DOHH2 (cell line): Measurements from ENCODE around the gene ZFPL1.

Source experiments
- H3F3A ChIP-seq: fragments of 200-600 bp; sonication (generic), shearing (Covaris generic); 2 replicates; pipeline ENCODE4 v1.6.0; 2016; ENCODE audit warnings: antibody characterized with exemption, mild to moderate bottlenecking; ENCODE audit not compliant: control insufficient read depth, insufficient read depth
- H3K27ac ChIP-seq: fragments of 200-600 bp; sonication (generic); 2 replicates; pipeline ENCODE4 v1.5.1; 2014; ENCODE audit warnings: low read depth, mild to moderate bottlenecking, low read length, moderate library complexity
- H3K27me3 ChIP-seq: fragments of 200-600 bp; sonication (generic); 2 replicates; pipeline ENCODE4 v1.6.1; 2014; ENCODE audit warnings: mild to moderate bottlenecking, low read length, mixed read lengths; ENCODE audit not compliant: control insufficient read depth
- H3K36me3 ChIP-seq: fragments of 200-600 bp; sonication (generic); 2 replicates; pipeline ENCODE4 v1.6.1; 2014; ENCODE audit warnings: mild to moderate bottlenecking, low read length, moderate library complexity, mixed read lengths; ENCODE audit not compliant: control insufficient read depth
- H3K4me1 ChIP-seq: fragments of 200-600 bp; sonication (generic); 2 replicates; pipeline ENCODE4 v1.6.1; 2014; ENCODE audit warnings: mild to moderate bottlenecking, low read length, mixed read lengths; ENCODE audit not compliant: control insufficient read depth
- H3K4me2 ChIP-seq: fragments of 200-600 bp; sonication (generic); 2 replicates; pipeline ENCODE4 v1.6.0; 2014; ENCODE audit warnings: mild to moderate bottlenecking, low read length, moderate library complexity
- H3K4me3 ChIP-seq: fragments of 200-600 bp; sonication (generic); 2 replicates; pipeline ENCODE4 v1.5.1; 2014; ENCODE audit warnings: mild to moderate bottlenecking, low read length, mixed read lengths
- H3K79me2 ChIP-seq: fragments of 200-600 bp; sonication (generic); 2 replicates; pipeline ENCODE4 v1.6.1; 2014; ENCODE audit warnings: mild to moderate bottlenecking, low read length, mixed read lengths; ENCODE audit not compliant: control insufficient read depth
- H3K9me2 ChIP-seq: fragments of 200-600 bp; sonication (generic); replicated peaks from 2 replicates; pipeline ENCODE4 v1.6.1; 2014; ENCODE audit warnings: mild to moderate bottlenecking, low read length, mixed read lengths; ENCODE audit not compliant: control insufficient read depth
- H3K9me3 ChIP-seq: fragments of 200-600 bp; sonication (generic); 2 replicates; pipeline ENCODE4 v1.6.1; 2014; ENCODE audit warnings: antibody characterized with exemption, low read length, mixed read lengths; ENCODE audit not compliant: control insufficient read depth, insufficient read depth
- H4K20me1 ChIP-seq: fragments of 200-600 bp; sonication (generic); 2 replicates; pipeline ENCODE4 v1.6.0; 2014; ENCODE audit warnings: low read depth, mild to moderate bottlenecking, antibody characterized with exemption, low read length, moderate library complexity; ENCODE audit not compliant: control insufficient read depth, insufficient read depth
- EZH2phosphoT487 ChIP-seq: fragments of 200-600 bp; sonication (generic); IDR thresholded peaks from 2 replicates; pipeline ENCODE4 v1.6.1; 2017; ENCODE audit warnings: borderline replicate concordance, mild to moderate bottlenecking, antibody characterized with exemption, low read length, moderate library complexity, mixed read lengths
- TF ChIP-seq, protein P1 (sequence below): fragments of 200-600 bp; sonication (generic); IDR thresholded peaks from one replicate; pipeline ENCODE4 v1.5.1; 2014; ENCODE audit warnings: antibody characterized with exemption, mild to moderate bottlenecking, low read depth, low read length; ENCODE audit not compliant: poor library complexity, severe bottlenecking

The ZFPL1 gene

GRCh38 chr11:65102142-65103095 lies 18.4 kb downstream of the ZFPL1 start:
- no peak overlapping the region for H3K4me3 ChIP-seq
- no peaks in the 10 kb centered on the region for H3K27me3 ChIP-seq
- no peak overlapping the region for H3K27ac ChIP-seq
- no peaks in the 10 kb centered on the region for H3K9me3 ChIP-seq
- H3K9me2 ChIP-seq, result no peaks in the 10 kb centered on the region
- no peak overlapping the region for H3K4me2 ChIP-seq
- TF ChIP-seq, protein P1, sequence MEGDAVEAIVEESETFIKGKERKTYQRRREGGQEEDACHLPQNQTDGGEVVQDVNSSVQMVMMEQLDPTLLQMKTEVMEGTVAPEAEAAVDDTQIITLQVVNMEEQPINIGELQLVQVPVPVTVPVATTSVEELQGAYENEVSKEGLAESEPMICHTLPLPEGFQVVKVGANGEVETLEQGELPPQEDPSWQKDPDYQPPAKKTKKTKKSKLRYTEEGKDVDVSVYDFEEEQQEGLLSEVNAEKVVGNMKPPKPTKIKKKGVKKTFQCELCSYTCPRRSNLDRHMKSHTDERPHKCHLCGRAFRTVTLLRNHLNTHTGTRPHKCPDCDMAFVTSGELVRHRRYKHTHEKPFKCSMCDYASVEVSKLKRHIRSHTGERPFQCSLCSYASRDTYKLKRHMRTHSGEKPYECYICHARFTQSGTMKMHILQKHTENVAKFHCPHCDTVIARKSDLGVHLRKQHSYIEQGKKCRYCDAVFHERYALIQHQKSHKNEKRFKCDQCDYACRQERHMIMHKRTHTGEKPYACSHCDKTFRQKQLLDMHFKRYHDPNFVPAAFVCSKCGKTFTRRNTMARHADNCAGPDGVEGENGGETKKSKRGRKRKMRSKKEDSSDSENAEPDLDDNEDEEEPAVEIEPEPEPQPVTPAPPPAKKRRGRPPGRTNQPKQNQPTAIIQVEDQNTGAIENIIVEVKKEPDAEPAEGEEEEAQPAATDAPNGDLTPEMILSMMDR, result no peak
- no peak for TF ChIP-seq EZH2phosphoT487
- H3F3A ChIP-seq, result no peaks in the 10 kb centered on the region
- H3K36me3 ChIP-seq, result peaks cover 31% of the 10 kb centered on the region
- H3K4me1 ChIP-seq, result no peaks in the 10 kb centered on the region; the same call in 1 of the 2 replicates
- peaks cover 41% of the 10 kb centered on the region for H3K79me2 ChIP-seq
- no peaks in the 10 kb centered on the region for H4K20me1 ChIP-seq

- Histone ChIP-seq H3K36me3 (peaks cover 28% of the 10 kb centered on the region), H3F3A (no peaks in the 10 kb centered on the region), H3K4me2 (no peak overlapping the region), H3K4me3 (no peak overlapping the region), H3K4me1 (no peaks in the 10 kb centered on the region), H3K79me2 (peaks cover 31% of the 10 kb centered on the region), H3K27me3 (no peaks in the 10 kb centered on the region), H4K20me1 (no peaks in the 10 kb centered on the region), H3K27ac (no peak overlapping the region), H3K9me3 (no peaks in the 10 kb centered on the region), H3K9me2 (no peaks in the 10 kb centered on the region)
- TF ChIP-seq, protein P1, result no peak
- no peak for TF ChIP-seq EZH2phosphoT487
These were observed 19.5 kb downstream of the ZFPL1 start for GRCh38 chr11:65103476-65103875.

- Histone ChIP-seq H3K4me3 (no peak overlapping the region), H3K36me3 (peaks cover 27% of the 10 kb centered on the region; the same call in 1 of the 2 replicates), H4K20me1 (no peaks in the 10 kb centered on the region), H3K4me2 (no peak overlapping the region), H3F3A (no peaks in the 10 kb centered on the region), H3K27ac (no peak overlapping the region), H3K4me1 (no peaks in the 10 kb centered on the region), H3K27me3 (no peaks in the 10 kb centered on the region), H3K9me2 (no peaks in the 10 kb centered on the region), H3K9me3 (no peaks in the 10 kb centered on the region), H3K79me2 (peaks cover 22% of the 10 kb centered on the region)
- TF ChIP-seq EZH2phosphoT487, result no peak
- TF ChIP-seq, protein P1, result no peak
These were observed 20.6 kb downstream of the ZFPL1 start for GRCh38 chr11:65104628-65105027.
